DMS53 treated with DMSO at 0.1 percent for 48 hours (cell line): ENCODE data around the gene KDF1.
A peak's percentile ranks its signal among the peaks of the same experiment; 100 is the strongest.
"Not testable (repeated sequence)": the region's sequence is repeated elsewhere in the genome, so short reads cannot be mapped to it uniquely, and the experiment has no call there.

Experiments
- DNase-seq: peaks from one replicate; lab custom pipeline; 2025; ENCODE audit not compliant: unreplicated experiment; lab: John Stamatoyannopoulos, UW

KDF1 gene

GRCh38 chr1:26956321-26956720, 3.9 kb downstream of the KDF1 start:
- no peak for DNase-seq

- no peak for DNase-seq
Observed at GRCh38 chr1:26953374-26953773, 6.9 kb downstream of the KDF1 start.

- DNase-seq = no peak
Observed at GRCh38 chr1:26951821-26952497, 8.3 kb downstream of the KDF1 start.

DNA sequence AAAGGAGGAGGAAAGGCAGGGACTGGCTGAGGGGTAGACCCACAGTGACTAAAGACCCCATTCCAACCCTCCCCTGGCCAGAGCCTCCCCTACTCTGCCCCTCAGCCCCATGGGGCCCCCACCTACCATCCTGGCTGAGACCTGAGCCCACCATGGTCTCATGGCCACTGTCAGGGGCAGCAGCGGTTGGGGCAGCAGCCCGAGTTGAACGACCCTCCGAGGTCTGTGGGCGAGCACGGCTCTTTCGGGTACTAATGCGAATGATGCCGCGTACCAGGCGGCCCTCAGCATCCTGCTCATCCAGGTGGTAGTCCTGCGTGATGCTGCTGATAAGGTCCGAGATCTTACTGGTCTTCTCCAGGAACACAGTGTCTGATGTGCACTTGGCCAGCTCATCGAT, 9.1 kb downstream of the KDF1 start:
- no peak for DNase-seq

DNA sequence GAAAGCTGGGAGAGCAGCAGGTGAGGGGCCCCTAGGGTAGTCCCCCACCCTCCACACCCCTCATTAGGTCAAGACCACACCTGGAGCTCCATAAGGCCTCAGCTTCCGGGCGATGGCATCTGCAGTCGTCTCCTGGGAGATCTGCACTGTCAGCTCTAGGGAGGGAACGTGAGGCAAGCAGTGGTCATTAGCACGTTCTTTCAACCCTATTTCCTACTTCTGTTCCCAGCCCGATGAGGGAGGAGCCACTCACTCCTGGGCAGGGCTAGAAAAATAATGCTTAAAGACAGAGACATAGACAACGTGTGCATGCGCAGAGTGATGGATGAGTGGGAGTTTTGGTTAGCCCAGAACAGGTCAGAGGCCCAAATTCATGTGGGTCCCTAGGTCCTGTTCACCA, 9.7 kb downstream of the KDF1 start:
- DNase-seq = no peak

- DNase-seq = no peak
Observed at GRCh38 chr1:26949926-26950319, 10.3 kb downstream of the KDF1 start.

- no peak for DNase-seq
Observed at GRCh38 chr1:26949266-26949925, 10.9 kb downstream of the KDF1 start.

- DNase-seq = not testable (repeated sequence)
Observed at GRCh38 chr1:26948725-26949057, 11.6 kb downstream of the KDF1 start.

DNA sequence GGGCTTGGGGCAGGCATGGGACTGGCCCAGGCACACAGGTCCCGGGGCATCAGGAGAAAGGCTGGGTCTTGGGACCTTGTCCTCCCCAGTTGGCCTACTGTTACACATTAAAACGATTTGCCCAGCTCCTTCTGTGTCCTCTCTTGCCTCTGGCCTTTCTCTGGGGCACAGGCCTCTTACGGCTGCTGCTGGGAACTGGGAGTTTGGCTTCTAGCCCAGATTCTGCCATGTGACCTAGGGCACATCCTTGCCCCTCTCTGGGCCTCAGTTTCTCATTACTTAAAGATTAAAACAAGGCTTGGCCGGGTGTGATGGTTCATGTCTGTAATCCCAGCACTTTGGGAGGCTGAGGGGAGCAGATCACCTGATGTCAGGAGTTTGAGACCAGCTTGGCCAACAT, 14.0 kb downstream of the KDF1 start:
- DNase-seq = no peak

- DNase-seq = no peak
Observed at GRCh38 chr1:26945728-26946127, 14.5 kb downstream of the KDF1 start.

DNA sequence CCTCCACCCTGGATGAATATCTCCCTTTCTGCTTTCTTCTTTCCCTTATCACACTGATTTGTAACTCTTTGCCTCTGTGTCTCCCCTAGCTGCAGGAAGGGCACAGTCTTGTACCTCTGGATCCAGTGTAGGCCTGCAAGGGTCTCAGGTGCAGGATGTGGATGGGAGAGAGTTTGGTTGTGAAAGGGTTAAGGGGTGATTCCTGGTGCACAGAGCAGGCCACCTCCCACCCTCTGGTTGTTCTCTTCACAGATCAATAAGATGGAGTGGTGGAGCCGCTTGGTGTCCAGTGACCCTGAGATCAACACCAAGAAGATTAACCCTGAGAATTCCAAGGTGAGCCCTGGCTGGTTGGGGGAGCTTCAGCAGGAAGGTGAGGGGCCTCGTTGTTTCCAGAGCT, 15.1 kb downstream of the KDF1 start:
- DNase-seq = no peak

DNA sequence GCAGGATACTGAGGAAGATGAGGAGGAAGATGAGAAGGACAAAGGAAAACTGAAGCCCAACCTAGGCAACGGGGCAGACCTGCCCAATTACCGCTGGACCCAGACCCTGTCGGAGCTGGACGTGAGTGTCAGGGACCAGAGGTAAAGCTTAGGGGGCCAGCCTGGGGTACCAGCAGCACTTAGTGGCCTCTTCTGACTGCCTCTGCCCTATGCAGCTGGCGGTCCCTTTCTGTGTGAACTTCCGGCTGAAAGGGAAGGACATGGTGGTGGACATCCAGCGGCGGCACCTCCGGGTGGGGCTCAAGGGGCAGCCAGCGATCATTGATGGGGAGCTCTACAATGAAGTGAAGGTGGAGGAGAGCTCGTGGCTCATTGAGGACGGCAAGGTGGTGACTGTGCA, 17.6 kb downstream of the KDF1 start:
- DNase-seq = no peak

- DNase-seq = no peak
Observed at GRCh38 chr1:26941311-26941710, 19.0 kb downstream of the KDF1 start.

DNA sequence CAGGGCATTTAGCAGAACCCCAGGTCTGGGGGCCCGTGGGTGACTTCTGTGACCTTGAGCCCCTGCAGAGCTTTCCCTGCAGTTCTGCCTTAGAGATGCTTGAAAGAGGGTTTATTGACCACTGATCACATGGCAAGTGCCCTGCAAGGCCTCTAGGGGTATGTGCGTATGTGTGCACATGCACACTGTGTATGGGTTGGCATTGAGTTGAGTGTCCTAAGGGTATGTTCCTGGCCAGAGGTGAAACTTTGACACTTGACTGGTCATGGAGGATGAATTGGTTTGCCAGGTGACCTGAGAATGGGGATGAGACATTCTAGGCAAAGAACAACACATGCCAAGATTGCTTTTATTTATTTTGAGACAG, 21.6 kb downstream of the KDF1 start:
- no peak for DNase-seq

- no peak for DNase-seq
Observed at GRCh38 chr1:26938004-26938658, 22.1 kb downstream of the KDF1 start.

DNA sequence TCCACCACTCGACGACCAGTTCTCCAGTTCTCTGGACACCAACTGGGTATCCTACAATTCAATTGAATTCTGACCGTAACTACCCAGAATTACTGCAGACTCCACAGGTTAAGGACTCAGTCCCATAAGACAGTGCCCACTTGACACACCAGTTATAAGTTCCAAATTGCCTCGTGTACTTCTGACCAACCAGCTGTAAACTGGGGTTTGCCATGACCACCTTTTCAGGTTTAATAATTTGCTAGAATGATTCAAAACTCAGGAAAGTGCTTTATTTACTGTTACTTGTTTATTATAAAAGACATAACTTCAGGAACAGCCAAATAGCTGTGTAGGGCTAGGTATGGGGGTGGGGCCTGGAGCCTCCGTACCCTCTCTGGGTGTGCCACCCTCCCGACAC, 23.4 kb downstream of the KDF1 start:
- no peak for DNase-seq

GRCh38 chr1:26932531-26932930, 27.7 kb downstream of the KDF1 start:
- DNase-seq = no peak

DNA sequence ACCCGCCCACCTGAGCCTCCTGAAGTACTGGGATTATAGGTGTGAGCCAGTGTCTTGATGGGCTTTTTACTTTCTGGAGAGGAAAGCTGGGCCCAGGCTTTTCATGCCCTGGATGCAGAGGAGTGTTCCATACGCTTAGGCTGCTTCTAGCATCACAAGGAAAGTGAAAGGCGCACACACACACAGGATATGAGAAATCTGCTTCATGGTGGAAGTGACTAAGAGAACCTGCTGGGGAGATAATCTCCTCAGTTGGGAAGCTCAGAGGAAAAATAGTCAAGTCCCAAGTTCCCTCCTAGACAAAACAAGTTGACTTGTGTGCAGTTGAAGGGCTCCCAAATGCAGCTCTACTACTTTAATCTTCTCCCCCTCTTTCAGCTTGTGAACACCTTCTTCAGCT, 36.6 kb downstream of the KDF1 start:
- no peak for DNase-seq

GRCh38 chr1:26922901-26923300, 37.4 kb downstream of the KDF1 start:
- DNase-seq = no peak

DNA sequence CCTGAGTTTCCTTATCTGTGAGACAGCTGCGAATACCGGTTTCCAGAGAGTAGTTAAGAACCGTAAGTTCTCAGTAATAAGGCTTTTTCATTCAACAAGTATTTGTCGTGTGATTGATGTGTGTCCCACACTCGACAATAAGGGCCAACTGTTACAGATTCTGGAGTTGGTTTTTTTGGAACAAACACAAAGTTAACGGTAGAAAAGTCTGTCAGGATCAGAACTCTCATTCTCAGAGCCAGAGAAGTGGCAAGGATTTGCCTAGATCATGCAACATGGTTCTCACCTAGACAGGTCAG, 37.9 kb downstream of the KDF1 start:
- DNase-seq = no peak

DNA sequence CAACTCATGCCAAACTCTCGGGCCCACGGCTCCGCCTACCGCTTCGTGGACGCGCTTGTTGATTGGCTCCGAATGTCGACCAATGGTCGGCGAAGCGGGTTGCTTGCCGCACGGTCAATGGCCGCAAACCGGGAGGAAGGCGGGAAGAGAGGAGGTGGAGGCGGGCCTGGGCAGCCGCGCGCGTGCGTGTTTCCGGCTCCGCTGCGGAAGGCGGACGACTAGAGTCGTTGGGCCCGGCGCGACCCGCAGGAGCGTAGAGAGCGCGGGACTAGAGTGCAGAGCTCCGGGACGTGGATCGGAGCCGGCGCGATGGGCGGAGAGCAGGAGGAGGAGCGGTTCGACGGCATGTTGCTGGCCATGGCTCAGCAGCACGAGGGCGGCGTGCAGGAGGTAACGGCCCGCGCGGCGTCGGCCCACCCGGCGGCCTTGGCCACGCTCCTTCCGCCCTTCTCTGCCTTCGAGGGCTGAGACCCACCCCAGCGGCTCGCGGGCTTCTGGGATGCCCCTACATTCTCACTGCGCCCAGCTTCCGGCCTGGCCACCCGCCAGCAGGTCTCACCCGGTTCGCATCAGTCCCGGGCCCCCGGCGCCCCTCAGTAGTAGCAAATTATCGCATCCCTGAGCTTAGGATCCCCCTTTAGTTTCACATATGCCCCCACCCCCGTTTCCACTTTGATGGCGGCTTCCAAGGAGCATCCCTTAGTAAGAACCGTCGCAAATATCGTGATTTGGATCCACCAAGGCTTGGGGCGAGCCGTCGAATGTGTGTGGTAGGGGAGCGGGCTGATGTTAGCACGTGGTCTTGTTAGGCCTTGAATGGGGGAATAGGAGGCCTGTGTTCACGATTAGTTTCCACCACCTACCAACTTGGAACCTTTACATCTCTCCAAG, 38.5 kb downstream of the KDF1 start, which contains the start of gene NUDC:
Gene NUDC, plus strand, starts transcription at position 204 of the 891 bp plus-strand sequence. Its CDS starts 106 bp downstream, at position 310.
- peak; percentile 95 for DNase-seq

GRCh38 chr1:26921126-26921539, 39.1 kb downstream of the KDF1 start:
- DNase-seq = no peak
